B cell (primary cell): ENCODE results near the gene EPHB1. TPM values are rescaled to one million over a fixed set of nuclear protein-coding genes. Genes with fewer than 3 reads are reported as not detected.

Experiments
- ATAC-seq: fragments of 200-7000 bp; cut with Tn5 transposase; one replicate; pipeline ENCODE4 v1.10.0; 2021; ENCODE audit warnings: low read depth, mild to moderate bottlenecking, moderate number of reproducible peaks, moderate library complexity
- CTCF ChIA-PET: fragments of 350-600 bp; sonication (Branson Sonifier 250); formaldehyde crosslinking; loops from one replicate; lab custom pipeline; 2021; ENCODE audit warnings: antibody characterized with exemption, inconsistent platforms; lab: Charles Lee
- POLR2A ChIA-PET: fragments of 350-600 bp; sonication (Branson Sonifier 250); formaldehyde crosslinking; loops from one replicate; lab custom pipeline; 2021; ENCODE audit warnings: antibody characterized with exemption; lab: Charles Lee
- DNase-seq: peaks from one replicate; pipeline ENCODE4 v3.0.0; 2013
- H2AFZ ChIP-seq: 2 replicates; pipeline ENCODE4 v1.6.1; 2012; ENCODE audit warnings: mild to moderate bottlenecking, low read depth, low read length; ENCODE audit not compliant: insufficient read depth, poor library complexity, severe bottlenecking
- H3K27ac ChIP-seq, 2 donors: 1 replicate in 1 of 2; 2 replicates in 1 of 2; pipeline ENCODE4 v1.5.1; 2012 to 2013; ENCODE audit warnings: low read length in 2 of 2, mild to moderate bottlenecking in 2 of 2, moderate library complexity in 1 of 2
- H3K27me3 ChIP-seq, 4 experiments: fragments of 200-600 bp in 1 of 4; sonication (generic) in 1 of 4; replicated peaks in 1 of 4; 1 replicate in 2 of 4; 2 replicates in 2 of 4; pipeline versions ENCODE4 v1.6.1 to v1.7.0; 2013 to 2016; ENCODE audit warnings: low read length in 3 of 4, mild to moderate bottlenecking in 2 of 4, mixed read lengths in 1 of 4, moderate library complexity in 1 of 4; ENCODE audit not compliant: insufficient read depth in 4 of 4, control insufficient read depth in 3 of 4; ENCODE audit errors: control extremely low read depth in 1 of 4
- H3K36me3 ChIP-seq, 2 experiments: replicated peaks in 1 of 2; 1 replicate in 1 of 2; 2 replicates in 1 of 2; pipeline versions ENCODE4 v1.6.1 to v1.7.1; 2013; ENCODE audit warnings: low read length in 1 of 2; ENCODE audit not compliant: insufficient read depth in 2 of 2, control insufficient read depth in 1 of 2; ENCODE audit errors: control extremely low read depth in 1 of 2, extremely low read depth in 1 of 2
- H3K4me1 ChIP-seq, 2 donors: fragments of 200-600 bp in 1 of 2; sonication (generic) in 1 of 2; 1 replicate in 1 of 2; 2 replicates in 1 of 2; pipeline versions ENCODE4 v1.5.1 to v1.6.1; 2013 to 2017; ENCODE audit warnings: low read length in 2 of 2; ENCODE audit not compliant: control insufficient read depth in 2 of 2, insufficient read depth in 2 of 2
- H3K4me2 ChIP-seq: replicated peaks from 2 replicates; pipeline ENCODE3; 2012; ENCODE audit warnings: mild to moderate bottlenecking, low read depth, low read length; ENCODE audit not compliant: poor library complexity, severe bottlenecking
- H3K4me3 ChIP-seq, 5 experiments: fragments of 200-600 bp in 1 of 5; sonication (generic) in 1 of 5; 1 replicate in 3 of 5; 2 replicates in 2 of 5; pipeline versions ENCODE4 v1.5.1 to v1.7.0; 2011 to 2016; ENCODE audit warnings: low read length in 4 of 5, mild to moderate bottlenecking in 4 of 5, low read depth in 2 of 5, control low read depth in 1 of 5, moderate library complexity in 1 of 5; ENCODE audit not compliant: insufficient read depth in 1 of 5; ENCODE audit errors: control extremely low read depth in 1 of 5, extremely low read depth in 1 of 5
- H3K79me2 ChIP-seq: fragments of 200-600 bp; sonication (generic); one replicate; pipeline ENCODE4 v1.6.0; 2016; ENCODE audit warnings: low read length; ENCODE audit not compliant: control insufficient read depth, insufficient read depth
- H3K9ac ChIP-seq: fragments of 200-600 bp; sonication (generic); 2 replicates; pipeline ENCODE4 v1.6.1; 2017; ENCODE audit warnings: mild to moderate bottlenecking, low read length, moderate library complexity
- H3K9me3 ChIP-seq, 3 donors: one replicate each; pipeline versions ENCODE4 v1.6.1 to v1.7.1; 2013; ENCODE audit warnings: low read length in 2 of 3; ENCODE audit not compliant: control insufficient read depth in 2 of 3, insufficient read depth in 1 of 3; ENCODE audit errors: control extremely low read depth in 1 of 3
- H4K20me1 ChIP-seq: 2 replicates; pipeline ENCODE4 v1.6.0; 2012; ENCODE audit warnings: mild to moderate bottlenecking, low read length; ENCODE audit not compliant: insufficient read depth, control insufficient read depth, poor library complexity, severe bottlenecking
- H3K27ac Mint-ChIP-seq: one replicate; pipeline ENCODE4 v1.8.0; 2021; ENCODE audit warnings: mixed read lengths
- H3K27me3 Mint-ChIP-seq: one replicate; pipeline ENCODE4 v1.8.0; 2021; ENCODE audit warnings: mixed read lengths
- H3K4me1 Mint-ChIP-seq: one replicate; pipeline ENCODE4 v1.8.0; 2021; ENCODE audit warnings: mixed read lengths
- H3K4me3 Mint-ChIP-seq: one replicate; pipeline ENCODE4 v1.8.0; 2021; ENCODE audit warnings: mixed read lengths
- H3K9me3 Mint-ChIP-seq: one replicate; pipeline ENCODE4 v1.8.0; 2022; ENCODE audit warnings: mixed read lengths; ENCODE audit not compliant: insufficient read depth
- CTCF ChIP-seq: fragments of 200-600 bp; IDR thresholded peaks from one replicate; pipeline ENCODE4 v1.8.0; 2022; ENCODE audit warnings: antibody characterized with exemption, mild to moderate bottlenecking
- EZH2 ChIP-seq: IDR thresholded peaks from 2 replicates; pipeline ENCODE4 v1.6.1; 2012; ENCODE audit warnings: borderline replicate concordance, low read depth, mild to moderate bottlenecking, moderate library complexity, low read length; ENCODE audit not compliant: insufficient read depth, poor library complexity, severe bottlenecking
- WGBS: methylation state at CpG from one replicate; pipeline ENCODE4 v1.1.5; 2013; ENCODE audit warnings: missing lambda C conversion rate; ENCODE audit not compliant: insufficient coverage; 5-methylcytosine and 5-hydroxymethylcytosine counted together
- intact Hi-C: fragments of 100-400 bp; cut with micrococcal nuclease; formaldehyde crosslinking; loops from one replicate; pipeline ENCODE4 v1.10.0; 2022
- polyA plus RNA-seq: library from polyadenylated mRNA; depleted of rRNA; stranded (reverse); fragments of >200 nt; gene quantifications from 2 replicates; pipeline ENCODE4 v1.2.3, GENCODE V29; 2012
- total RNA-seq, 2 donors: library from RNA; stranded (reverse); fragments of 120-200 nt in 1 of 2; gene quantifications; 1 replicate in 1 of 2; 2 replicates in 1 of 2; pipeline versions ENCODE4 v1.2.3 to v1.2.4, GENCODE V29; 2013 to 2022

EPHB1 gene
- total and polyA plus RNA-seq, 2 donors (not counting 1 experiment from before 2014, with no cell fraction given), result 0.01 TPM; not detected in 1

- intact Hi-C loops, result no loop called here
- ATAC-seq (no peak), DNase-seq (no peak)
- ChIA-PET POLR2A (no interaction called here), CTCF (no interaction called here)
- Mint-ChIP-seq H3K4me1 (no peaks in the 10 kb centered on the region), H3K9me3 (peaks cover 3% of the 10 kb centered on the region), H3K27ac (no peak overlapping the region), H3K27me3 (peaks cover 4% of the 10 kb centered on the region), H3K4me3 (no peak overlapping the region)
- H2AFZ ChIP-seq, result no peak overlapping the region
- H3K27me3 ChIP-seq, result no peaks in the 10 kb centered on the region
- WGBS, result 51% methylated on average over 5 of the region's 5 CpGs
- no peaks in the 10 kb centered on the region for H3K79me2 ChIP-seq
- no peaks in the 10 kb centered on the region for H4K20me1 ChIP-seq
- H3K4me2 ChIP-seq, result no peak overlapping the region
- TF ChIP-seq CTCF, result no peak
- TF ChIP-seq EZH2, result no peak
- H3K27ac ChIP-seq, result no peak overlapping the region
- H3K4me1 ChIP-seq, result no peaks in the 10 kb centered on the region
- H3K9me3 ChIP-seq, result peaks cover 0 to 1% (median 0%) of the 10 kb centered on the region in 3 donors
- no peaks in the 10 kb centered on the region for H3K36me3 ChIP-seq
- no peak overlapping the region for H3K9ac ChIP-seq
- no peak overlapping the region for H3K4me3 ChIP-seq
Observed at GRCh38 chr3:135117977-135118376, 322.9 kb downstream of the EPHB1 start.

GRCh38 chr3:135118792-135119191 is 323.7 kb downstream of the EPHB1 start:
- intact Hi-C loops, result no loop called here
- H3K27ac Mint-ChIP-seq, result no peak overlapping the region

More at GRCh38 chr3:135118792-135119191, 323.7 kb downstream of the EPHB1 start:
- no peaks in the 10 kb centered on the region for H3K27me3 ChIP-seq
- ChIA-PET CTCF (no interaction called here), POLR2A (no interaction called here)
- no CpG with 5 or more reads among the region's 2 CpGs for WGBS
- peaks cover 0 to 1% (median 0%) of the 10 kb centered on the region in 3 donors for H3K9me3 ChIP-seq
- TF ChIP-seq EZH2 (no peak), CTCF (no peak)
- no peaks in the 10 kb centered on the region for H4K20me1 ChIP-seq
- no peaks in the 10 kb centered on the region for H3K79me2 ChIP-seq
- no peak overlapping the region for H3K4me3 ChIP-seq
- no peak overlapping the region for H3K9ac ChIP-seq
- DNase-seq (no peak), ATAC-seq (no peak)
- Mint-ChIP-seq H3K27me3 (peaks cover 4% of the 10 kb centered on the region), H3K4me3 (no peak overlapping the region), H3K9me3 (no peaks in the 10 kb centered on the region), H3K4me1 (no peaks in the 10 kb centered on the region)
- no peaks in the 10 kb centered on the region for H3K36me3 ChIP-seq
- H3K4me1 ChIP-seq, result no peaks in the 10 kb centered on the region
- no peak overlapping the region for H3K4me2 ChIP-seq
- H3K27ac ChIP-seq, result no peak overlapping the region
- no peak overlapping the region for H2AFZ ChIP-seq
